ENCODE results near the gene CETP.
A peak's percentile ranks its signal among the peaks of the same experiment; 100 is the strongest.
"Not testable (repeated sequence)": the region's sequence is repeated elsewhere in the genome, so short reads cannot be mapped to it uniquely, and the experiment has no call there.

CETP gene

GRCh38 chr16:56960681-56961281 is 969 bp upstream of the CETP start:
- no peak for DNase-seq

DNA sequence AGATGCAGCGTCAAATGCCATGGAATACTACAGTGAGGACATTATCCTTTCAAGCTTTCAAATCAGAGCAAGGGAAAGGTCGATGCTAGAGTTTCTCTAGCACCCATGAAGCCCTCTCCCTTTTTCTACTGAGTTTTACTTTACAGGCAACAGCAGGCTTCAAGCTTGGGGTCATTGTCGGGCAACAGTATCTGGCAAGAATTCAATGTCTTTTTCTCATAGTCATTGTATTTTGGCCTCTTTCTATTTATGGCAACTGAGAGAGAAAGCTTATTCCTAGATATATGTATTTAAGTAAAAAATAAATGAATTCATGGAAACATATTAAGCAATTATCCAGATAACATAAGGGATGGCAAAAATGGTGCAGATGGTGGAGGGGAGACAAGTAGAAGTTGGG is 364 bp upstream of the CETP start:
- no peak for DNase-seq

DNA sequence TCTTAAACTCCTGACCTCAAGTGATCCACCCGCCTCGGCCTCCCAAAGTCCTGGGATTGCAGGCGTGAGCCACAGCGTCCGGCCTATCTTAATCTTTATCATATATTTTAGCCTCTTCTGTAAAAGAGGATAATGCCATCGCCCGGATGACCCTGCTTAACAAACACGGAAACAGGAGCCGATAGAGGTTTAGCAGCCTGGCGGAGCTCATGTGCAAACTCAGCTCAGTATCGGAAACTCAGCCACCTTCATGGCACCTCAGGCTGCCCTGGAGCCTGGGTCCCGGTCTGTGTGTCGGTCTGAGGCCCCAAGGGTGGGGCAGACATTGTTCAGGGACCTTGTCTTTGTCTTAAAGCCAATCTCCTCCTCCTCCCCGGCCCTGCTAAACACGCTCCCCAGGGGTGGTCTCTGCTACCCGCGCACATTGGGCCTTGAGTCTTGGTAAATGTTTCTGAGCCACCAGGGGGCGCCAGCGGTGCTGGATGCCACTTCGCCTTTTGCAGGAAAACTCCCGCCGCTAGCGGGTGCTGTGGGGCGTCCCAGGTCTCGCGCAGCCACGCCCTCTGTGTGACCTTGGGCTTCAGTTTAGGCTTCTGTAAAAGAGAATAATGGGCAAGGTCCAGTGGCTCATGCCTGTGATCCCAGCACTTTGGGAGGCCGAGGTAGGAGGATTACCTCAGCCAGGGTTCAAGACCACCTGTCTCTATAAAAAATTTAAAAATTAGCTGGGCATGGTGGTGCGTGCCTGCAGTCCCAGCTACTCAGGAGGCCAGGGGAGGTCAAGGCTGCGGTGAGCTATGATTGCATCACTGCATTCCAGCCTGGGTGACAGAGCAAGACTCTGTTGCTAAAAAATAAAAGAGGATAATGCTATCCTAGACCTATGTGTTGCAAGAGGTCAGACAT is 2.7 kb downstream of the CETP start:
- DNase-seq = peak; percentile 99

- peak; percentile 34 for DNase-seq
These were observed 3.7 kb downstream of the CETP start for GRCh38 chr16:56965149-56966092.

- DNase-seq = no peak
These were observed 4.3 kb downstream of the CETP start for GRCh38 chr16:56966093-56966475.

GRCh38 chr16:56967733-56968132 is 6.0 kb downstream of the CETP start:
- no peak for DNase-seq

DNA sequence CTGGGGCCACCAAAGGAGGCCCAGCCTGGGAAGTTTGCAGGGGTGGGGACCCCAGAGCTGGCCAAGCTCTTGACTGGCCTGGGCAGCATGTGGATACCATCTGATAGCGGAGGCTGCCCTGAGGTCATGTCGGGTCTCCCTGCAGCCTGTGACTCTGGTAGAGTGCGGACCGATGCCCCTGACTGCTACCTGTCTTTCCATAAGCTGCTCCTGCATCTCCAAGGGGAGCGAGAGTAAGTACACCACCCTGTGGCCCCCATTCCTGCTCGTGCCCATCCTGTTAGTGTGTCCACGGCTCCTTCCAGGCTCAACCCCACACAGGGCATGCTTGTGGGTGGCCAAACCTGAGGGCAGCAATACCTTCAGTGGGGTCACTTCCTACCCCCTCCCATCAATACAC is 8.0 kb downstream of the CETP start:
- no peak for DNase-seq

DNA sequence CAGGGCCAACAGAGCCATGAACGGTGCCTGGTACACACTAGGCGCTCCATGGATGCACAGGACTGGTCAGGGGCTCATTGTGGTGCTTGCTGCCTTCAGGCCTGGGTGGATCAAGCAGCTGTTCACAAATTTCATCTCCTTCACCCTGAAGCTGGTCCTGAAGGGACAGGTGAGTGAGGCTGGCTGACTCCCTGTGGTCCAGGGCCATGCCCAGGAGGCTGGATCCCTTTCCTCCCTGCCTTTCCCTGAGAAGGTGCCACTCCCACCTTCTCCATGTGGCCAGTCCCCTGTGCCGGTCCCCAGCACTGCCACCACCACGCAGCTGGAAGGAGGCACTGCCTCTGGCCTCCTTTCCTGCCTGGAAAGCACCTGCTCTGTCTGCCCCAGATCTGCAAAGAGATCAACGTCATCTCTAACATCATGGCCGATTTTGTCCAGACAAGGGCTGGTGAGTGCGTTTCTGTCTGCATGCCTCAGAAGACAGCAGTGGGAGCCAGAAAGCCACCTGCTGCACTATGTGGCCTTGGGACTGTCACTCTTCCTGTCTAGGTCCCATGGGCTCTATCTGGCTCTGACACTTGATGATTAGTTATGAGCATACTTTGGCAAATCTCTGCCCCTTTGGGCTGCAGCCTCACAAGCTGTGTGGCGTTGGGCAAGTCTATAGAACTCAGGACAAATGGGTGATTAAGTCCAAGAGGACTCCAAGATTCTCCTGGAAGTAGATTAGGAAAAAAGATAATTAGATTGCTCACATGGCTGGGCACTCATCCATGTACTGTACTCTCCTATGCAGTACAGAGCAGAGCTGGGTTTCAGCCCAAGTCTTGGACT is 9.4 kb downstream of the CETP start:
- no peak for DNase-seq

DNA sequence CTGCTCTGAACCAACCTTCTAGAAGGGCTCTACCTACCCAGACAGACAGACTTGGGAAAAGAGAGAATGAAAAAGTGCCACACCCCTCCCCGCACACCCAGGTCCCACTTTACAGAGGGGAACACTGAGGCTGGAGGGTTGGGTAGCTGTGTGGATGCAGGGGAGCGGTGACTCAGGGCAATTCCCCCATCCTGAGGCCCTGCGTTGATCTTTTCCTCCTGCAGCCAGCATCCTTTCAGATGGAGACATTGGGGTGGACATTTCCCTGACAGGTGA is 10.0 kb downstream of the CETP start:
- DNase-seq = no peak

- no peak for DNase-seq
These were observed 10.9 kb downstream of the CETP start for GRCh38 chr16:56972403-56973293.

GRCh38 chr16:56973294-56973689 is 11.5 kb downstream of the CETP start:
- no peak for DNase-seq

GRCh38 chr16:56973899-56974298 is 12.1 kb downstream of the CETP start:
- not testable (repeated sequence) for DNase-seq

GRCh38 chr16:56974549-56975300 is 13.0 kb downstream of the CETP start:
- no peak for DNase-seq

DNA sequence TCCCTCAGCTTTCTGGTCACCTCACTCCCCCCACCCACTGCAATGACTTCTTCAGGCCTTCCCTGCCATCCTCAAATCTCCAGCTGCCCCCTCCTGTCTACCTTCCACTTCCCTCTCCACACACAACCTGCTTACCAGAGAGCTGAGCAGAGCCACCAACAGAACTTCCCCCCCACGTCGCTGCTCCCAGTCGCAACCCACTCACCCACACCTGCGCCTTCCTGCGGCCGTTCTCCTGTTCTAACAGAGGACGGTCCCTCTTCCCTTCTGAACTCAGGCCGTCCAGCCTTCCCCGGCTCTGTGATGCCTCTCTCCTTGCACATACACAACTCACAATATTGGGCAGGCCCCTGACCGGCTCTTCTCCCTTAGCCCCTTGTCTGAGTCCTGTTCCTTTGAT is 14.0 kb downstream of the CETP start:
- DNase-seq = peak; percentile 48

DNA sequence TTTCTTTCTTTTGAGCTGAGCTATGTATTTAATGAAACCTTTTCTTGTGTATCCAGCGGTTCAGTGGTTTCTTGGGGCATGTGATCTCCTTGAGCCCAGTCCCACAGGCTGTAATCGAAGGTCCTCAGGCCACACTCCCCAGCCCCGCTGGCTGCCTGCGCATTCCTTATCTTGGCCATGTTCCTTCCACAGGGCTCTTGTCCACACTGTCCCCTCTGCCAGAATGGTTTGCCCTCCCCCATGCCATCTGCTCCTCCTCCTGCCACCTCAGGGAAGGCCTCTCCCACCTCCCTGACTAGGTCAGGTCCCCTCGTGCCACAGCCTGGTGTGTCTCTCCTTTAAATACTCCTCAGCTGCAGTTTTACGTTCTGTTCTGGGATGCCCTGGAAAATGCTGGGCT is 15.5 kb downstream of the CETP start:
- no peak for DNase-seq

- DNase-seq = no peak
These were observed 16.2 kb downstream of the CETP start for GRCh38 chr16:56977823-56978430.

GRCh38 chr16:56980201-56980535 is 18.4 kb downstream of the CETP start:
- DNase-seq = no peak

DNA sequence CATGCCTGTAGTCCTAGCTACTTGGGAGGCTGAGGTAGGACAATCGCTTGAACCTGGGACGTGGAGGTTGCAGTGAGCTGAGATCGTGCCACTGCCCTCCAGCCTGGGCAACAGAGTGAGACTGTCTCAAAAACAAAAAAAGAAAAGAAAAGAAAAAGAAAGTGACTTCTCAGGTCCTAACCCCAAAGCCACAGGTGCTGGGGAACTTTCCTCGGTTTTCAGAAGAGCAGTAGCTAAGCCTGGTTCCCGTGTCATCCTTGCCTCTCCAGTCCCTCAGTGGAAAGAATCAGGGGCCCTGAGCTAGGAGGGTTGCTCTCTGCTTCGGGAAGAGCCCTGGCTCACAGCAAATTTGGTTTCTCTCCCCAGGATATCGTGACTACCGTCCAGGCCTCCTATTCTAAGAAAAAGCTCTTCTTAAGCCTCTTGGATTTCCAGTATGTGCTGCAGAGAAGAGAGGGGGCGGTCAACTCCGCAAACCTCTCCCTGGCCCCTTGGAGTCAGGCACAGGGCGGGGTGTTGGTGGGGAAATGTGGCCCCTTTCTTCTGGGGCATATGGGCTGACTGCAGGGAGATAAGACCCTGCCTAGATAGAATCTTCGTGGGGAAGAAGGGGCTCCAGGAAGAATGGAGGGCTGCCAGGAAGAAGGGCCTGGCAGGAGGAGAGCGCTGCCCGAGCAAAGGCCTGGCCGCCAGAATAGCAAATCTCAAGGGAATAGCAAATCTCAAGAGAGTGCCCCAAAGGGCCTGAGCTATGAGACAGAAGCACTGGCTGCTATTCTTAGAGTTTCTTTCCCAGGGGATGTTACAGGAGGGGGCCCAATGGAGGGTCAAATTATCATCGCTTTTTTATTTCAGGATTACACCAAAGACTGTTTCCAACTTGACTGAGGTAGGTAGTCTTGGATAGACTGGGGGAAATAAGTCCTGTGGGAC is 19.3 kb downstream of the CETP start:
- DNase-seq = no peak

- no peak for DNase-seq
These were observed 20.1 kb downstream of the CETP start for GRCh38 chr16:56981729-56982271.
